HCT116 (cell line): ENCODE measurements around the gene TMEM212. TPM values are rescaled to one million over a fixed set of nuclear protein-coding genes. Genes with fewer than 3 reads are reported as not detected.

Experiments used
- ATAC-seq: fragments of 200-7000 bp; cut with Tn5 transposase; 2 replicates; pipeline ENCODE4 v1.9.1; 2020; ENCODE audit warnings: mild to moderate bottlenecking, moderate library complexity
- BruUV-seq: library from RNA; stranded (reverse); fragments of 400-500 nt; replicated peaks from 2 replicates; lab custom pipeline; 2021; lab: Mats Ljungman, UMichigan
- CTCF ChIA-PET: fragments of 300-600 bp; sonication (Branson Sonifier 250); formaldehyde crosslinking; loops from one replicate; lab custom pipeline; 2021; ENCODE audit warnings: antibody characterized with exemption; lab: Charles Lee
- POLR2A ChIA-PET: fragments of 300-600, 350-600 bp; sonication (Branson Sonifier 250); formaldehyde crosslinking; loops from one replicate; lab custom pipeline; 2021; ENCODE audit warnings: antibody characterized with exemption; lab: Charles Lee
- RAD21 ChIA-PET, 2 experiments: fragments of 300-600 bp; sonication (Branson Sonifier 250); formaldehyde crosslinking; loops; one replicate each; lab custom pipeline; 2023; ENCODE audit warnings: low total read pairs in 2 of 2; ENCODE audit not compliant: uncharacterized antibody in 2 of 2, unreplicated experiment in 2 of 2, low non-redundant PET in 1 of 2; lab: Charles Lee
- DNase-seq: peaks from one replicate; pipeline ENCODE4 v3.0.0-alpha.2; 2010; ENCODE audit warnings: low read depth, low spot score
- H2AFZ ChIP-seq: fragments of 200-600 bp; shearing (Covaris generic), sonication (generic); 2 replicates; pipeline ENCODE4 v1.6.1; 2017; ENCODE audit warnings: low read depth, mixed run types, mixed read lengths, antibody characterized with exemption, low read length; ENCODE audit not compliant: poor library complexity, severe bottlenecking
- H3K27ac ChIP-seq: 2 replicates; pipeline ENCODE4 v1.5.1; 2012; ENCODE audit warnings: low read depth, low read length
- H3K27me3 ChIP-seq: fragments of 200-600 bp; sonication (generic); 2 replicates; pipeline ENCODE4 v1.6.1; 2016; ENCODE audit warnings: mixed run types, low read length, mixed read lengths; ENCODE audit not compliant: insufficient read depth
- H3K36me3 ChIP-seq, 2 experiments: fragments of 200-500 bp in 1 of 2; fragments of 200-600 bp in 1 of 2; sonication (Bioruptor generic) in 1 of 2; sonication (generic) in 1 of 2; 2 replicates each; pipeline versions ENCODE4 v1.5.1 to v1.6.1; 2014 to 2016; ENCODE audit warnings: low read length in 2 of 2, inconsistent platforms in 1 of 2, mixed read lengths in 1 of 2, mixed run types in 1 of 2; ENCODE audit not compliant: insufficient read depth in 2 of 2, control insufficient read depth in 1 of 2
- H3K4me1 ChIP-seq, 2 experiments: fragments of 200-600 bp in 1 of 2; sonication (generic) in 1 of 2; 2 replicates each; pipeline versions ENCODE4 v1.5.1 to v1.6.1; 2012 to 2017; ENCODE audit warnings: low read length in 2 of 2, inconsistent platforms in 1 of 2, mild to moderate bottlenecking in 1 of 2, mixed read lengths in 1 of 2, mixed run types in 1 of 2, moderate library complexity in 1 of 2; ENCODE audit not compliant: insufficient read depth in 2 of 2, control insufficient read depth in 1 of 2
- H3K4me2 ChIP-seq: fragments of 200-600 bp; sonication (generic); 2 replicates; pipeline ENCODE4 v1.6.1; 2017; ENCODE audit warnings: mixed run types, low read length, mixed read lengths
- H3K4me3 ChIP-seq, 2 experiments: fragments of 200-600 bp in 1 of 2; sonication (generic) in 1 of 2; replicated peaks in 1 of 2; 2 replicates each; pipeline ENCODE4 v1.5.1; 2011 to 2016; ENCODE audit warnings: low read length in 2 of 2, control low read depth in 1 of 2, low read depth in 1 of 2, mild to moderate bottlenecking in 1 of 2, mixed read lengths in 1 of 2, mixed run types in 1 of 2
- H3K79me2 ChIP-seq: fragments of 200-600 bp; sonication (generic); 2 replicates; pipeline ENCODE4 v1.6.1; 2017; ENCODE audit warnings: mild to moderate bottlenecking, mixed run types, low read length, moderate library complexity, mixed read lengths; ENCODE audit not compliant: insufficient read depth
- H3K9ac ChIP-seq: fragments of 200-600 bp; sonication (generic); 2 replicates; pipeline ENCODE4 v1.6.1; 2016; ENCODE audit warnings: low read length, mixed read lengths
- H3K9me2 ChIP-seq: fragments of 200-600 bp; sonication (generic), shearing (Covaris generic); 2 replicates; pipeline ENCODE4 v1.6.1; 2017; ENCODE audit warnings: mixed run types, mild to moderate bottlenecking, moderate library complexity; ENCODE audit not compliant: insufficient read depth
- H3K9me3 ChIP-seq, 2 experiments: fragments of 200-500 bp in 1 of 2; fragments of 200-600 bp in 1 of 2; sonication (Bioruptor generic) in 1 of 2; sonication (generic) in 1 of 2; 2 replicates each; pipeline ENCODE4 v1.6.1; 2014 to 2017; ENCODE audit warnings: low read length in 2 of 2, mixed read lengths in 2 of 2, inconsistent platforms in 1 of 2, low read depth in 1 of 2, mild to moderate bottlenecking in 1 of 2, mixed run types in 1 of 2, moderate library complexity in 1 of 2; ENCODE audit not compliant: control insufficient read depth in 1 of 2, insufficient read depth in 1 of 2
- H4K20me1 ChIP-seq: fragments of 200-600 bp; sonication (generic), shearing (Covaris generic); 2 replicates; pipeline ENCODE4 v1.6.1; 2017; ENCODE audit warnings: mixed run types, mild to moderate bottlenecking, moderate library complexity; ENCODE audit not compliant: insufficient read depth
- ELF1 ChIP-seq: IDR thresholded peaks from 2 replicates; pipeline ENCODE4 v1.6.1; 2012; ENCODE audit warnings: low read depth, borderline replicate concordance
- EZH2 ChIP-seq: fragments of 200-600 bp; sonication (generic); IDR thresholded peaks from 2 replicates; pipeline ENCODE4 v1.6.1; 2017; ENCODE audit warnings: antibody characterized with exemption, mixed run types
- FOSL1 ChIP-seq: IDR thresholded peaks from 2 replicates; pipeline ENCODE4 v1.6.1; 2012; ENCODE audit warnings: low read depth
- POLR2AphosphoS5 ChIP-seq: IDR thresholded peaks from 2 replicates; pipeline ENCODE4 v1.6.1; 2011; ENCODE audit warnings: mild to moderate bottlenecking, low read depth, low read length, moderate library complexity
- SP1 ChIP-seq: IDR thresholded peaks from 2 replicates; pipeline ENCODE4 v1.6.1; 2012; ENCODE audit warnings: low read depth
- SRF ChIP-seq: IDR thresholded peaks from 2 replicates; pipeline ENCODE4 v1.6.1; 2012; ENCODE audit warnings: low read depth
- TCF7L2 ChIP-seq: IDR thresholded peaks from 2 replicates; pipeline ENCODE4 v1.7.0; 2011; ENCODE audit warnings: borderline replicate concordance, inconsistent platforms; ENCODE audit not compliant: insufficient read depth, insufficient read length; ENCODE audit errors: extremely low read depth
- YY1 ChIP-seq: IDR thresholded peaks from 2 replicates; pipeline ENCODE4 v1.6.1; 2011; ENCODE audit warnings: low read length, low read depth, moderate library complexity, mild to moderate bottlenecking; ENCODE audit not compliant: insufficient replicate concordance; ENCODE audit errors: extremely low read depth
- ZBTB33 ChIP-seq: IDR thresholded peaks from 2 replicates; pipeline ENCODE4 v1.6.1; 2011; ENCODE audit warnings: mild to moderate bottlenecking, low read length, moderate library complexity; ENCODE audit not compliant: insufficient replicate concordance; ENCODE audit errors: extremely low read depth
- intact Hi-C: fragments of 100-400 bp; cut with micrococcal nuclease; formaldehyde crosslinking; loops from 2 replicates; pipeline ENCODE4 v1.10.0; 2022
- total RNA-seq: library from RNA; stranded (reverse); gene quantifications from one replicate; pipeline ENCODE4 v1.2.1, GENCODE V29; 2021; ENCODE audit not compliant: unreplicated experiment

The TMEM212 gene
- total RNA-seq, 1 experiment from 2014 or later: not detected

- intact Hi-C loops: loop anchor here (10.0 kb wide), 1 partner anchor 60 kb away; the partner anchor contains the start of gene PLD1
- Histone ChIP-seq H3K36me3 (no peaks in the 10 kb centered on the region), H3K9me2 (no peaks in the 10 kb centered on the region), H3K27ac (no peak overlapping the region), H3K79me2 (no peaks in the 10 kb centered on the region), H3K27me3 (no peaks in the 10 kb centered on the region), H3K4me2 (no peak overlapping the region), H3K4me3 (no peak overlapping the region), H2AFZ (no peak overlapping the region), H3K9me3 (no peaks in the 10 kb centered on the region), H3K4me1 (no peaks in the 10 kb centered on the region; a peak in 1 of 4 replicates), H4K20me1 (no peaks in the 10 kb centered on the region), H3K9ac (no peak overlapping the region)
- ChIA-PET CTCF (no interaction called here), RAD21 (no interaction called here), POLR2A (no interaction called here)
- BruUV-seq: no TSS peak
- TF ChIP-seq SP1 (no peak), FOSL1 (no peak), ZBTB33 (no peak), POLR2AphosphoS5 (no peak), YY1 (no peak), EZH2 (no peak), ELF1 (no peak), SRF (no peak), TCF7L2 (no peak)
- DNase-seq (no peak), ATAC-seq (no peak)
These were observed 31.7 kb downstream of the TMEM212 start for GRCh38 chr3:171874879-171875278.
